OCI-M2 (cell line): Measurements from ENCODE around the gene MS4A14.
"Not testable (repeated sequence)": the region's sequence is repeated elsewhere in the genome, so short reads cannot be mapped to it uniquely, and the experiment has no call there.

ENCODE experiments used
- DNase-seq: peaks from one replicate; lab custom pipeline; 2025; ENCODE audit not compliant: unreplicated experiment; lab: John Stamatoyannopoulos, UW

Gene MS4A14

DNA sequence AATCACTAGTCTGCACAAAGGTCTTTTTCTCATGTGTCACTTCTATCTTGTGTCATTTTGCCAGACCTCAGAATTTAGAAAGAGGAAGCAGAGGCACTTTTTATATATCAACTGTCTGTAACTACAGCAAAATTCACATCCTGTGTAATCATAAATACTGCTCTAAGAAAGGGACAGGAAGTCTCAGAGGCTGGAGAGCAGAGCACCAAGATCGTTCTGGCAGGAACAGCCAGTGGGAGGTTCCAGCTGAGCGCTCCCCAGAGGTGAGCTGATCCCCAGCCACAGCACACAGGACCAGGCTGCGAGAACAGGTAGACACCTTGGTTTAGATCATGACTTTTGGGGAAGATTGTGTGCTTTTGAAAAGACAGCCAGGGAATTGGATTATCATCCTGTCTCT is 17.9 kb upstream of the MS4A14 start, which contains the start of gene MS4A7:
Gene MS4A7, plus strand, starts transcription at position 179 of the 400 bp plus-strand sequence. CDS start 4,610 bp downstream, outside the sequence.
- DNase-seq: no peak

GRCh38 chr11:60389279-60389910 is 6.9 kb upstream of the MS4A14 start:
- DNase-seq: no peak

GRCh38 chr11:60390419-60390818 is 5.8 kb upstream of the MS4A14 start:
- no peak for DNase-seq

GRCh38 chr11:60392361-60392760 is 3.9 kb upstream of the MS4A14 start:
- DNase-seq: no peak

DNA sequence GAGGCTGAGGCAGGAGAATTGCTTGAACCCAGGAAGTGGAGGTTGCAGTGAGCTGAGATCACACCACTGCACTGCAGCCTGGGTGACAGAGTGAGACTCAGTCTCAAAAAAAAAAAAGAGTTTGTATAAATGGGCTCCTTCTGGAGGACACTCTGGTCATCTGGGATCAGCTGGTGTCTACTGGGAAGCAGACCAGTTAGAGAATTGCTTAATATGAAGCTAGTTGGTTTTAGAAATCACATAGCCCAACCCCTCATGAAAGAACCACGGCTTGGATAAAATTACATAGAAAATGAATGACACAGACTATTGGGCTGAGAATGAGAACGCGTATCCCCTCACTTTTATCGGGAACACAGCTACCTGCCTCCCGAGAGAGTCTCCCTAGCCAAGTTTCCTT is 3.2 kb upstream of the MS4A14 start:
- no peak for DNase-seq

- no peak for DNase-seq
Observed at GRCh38 chr11:60394666-60395380, 1.4 kb upstream of the MS4A14 start.

GRCh38 chr11:60396799-60397198 is 540 bp downstream of the MS4A14 start:
- no peak for DNase-seq

DNA sequence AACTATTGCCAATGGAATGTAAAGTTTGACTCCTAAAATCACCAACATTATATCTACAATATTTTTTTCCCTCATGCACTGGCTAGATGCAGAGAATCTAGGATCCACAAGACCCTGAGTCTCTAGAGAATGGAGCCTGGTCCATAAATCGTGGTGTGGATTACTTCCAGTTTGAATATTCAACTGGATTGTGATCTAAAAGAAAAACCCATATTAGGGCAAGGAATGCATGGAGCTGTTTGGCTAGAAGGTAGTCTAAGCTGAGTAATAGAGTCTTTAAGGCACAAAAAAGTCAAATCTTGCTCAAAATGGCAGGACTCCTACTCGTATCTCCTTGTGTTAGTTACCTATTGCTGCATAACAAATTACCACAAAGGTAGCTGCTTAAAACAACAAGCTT is 23.8 kb downstream of the MS4A14 start:
- DNase-seq: no peak

DNA sequence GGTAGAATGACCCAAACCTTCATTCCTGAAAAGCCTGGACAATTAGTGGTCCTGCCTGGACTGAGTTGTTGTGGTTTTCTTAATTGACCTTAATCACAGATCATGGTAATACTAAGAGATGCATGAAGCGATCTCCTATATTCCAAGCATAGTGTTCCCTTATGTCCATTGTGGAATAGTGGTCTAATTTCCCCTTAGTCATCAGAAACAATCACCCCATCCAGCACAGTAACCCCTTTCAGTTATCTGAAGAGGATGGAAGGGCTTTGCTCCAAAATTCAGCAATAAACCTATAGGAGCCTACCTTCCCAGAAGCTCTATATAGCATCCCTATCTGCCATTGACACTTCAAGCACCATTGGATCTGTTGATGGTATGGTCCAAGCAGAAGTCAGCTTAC is 26.4 kb downstream of the MS4A14 start:
- no peak for DNase-seq

- no peak for DNase-seq
Observed at GRCh38 chr11:60428517-60428916, 32.3 kb downstream of the MS4A14 start.

DNA sequence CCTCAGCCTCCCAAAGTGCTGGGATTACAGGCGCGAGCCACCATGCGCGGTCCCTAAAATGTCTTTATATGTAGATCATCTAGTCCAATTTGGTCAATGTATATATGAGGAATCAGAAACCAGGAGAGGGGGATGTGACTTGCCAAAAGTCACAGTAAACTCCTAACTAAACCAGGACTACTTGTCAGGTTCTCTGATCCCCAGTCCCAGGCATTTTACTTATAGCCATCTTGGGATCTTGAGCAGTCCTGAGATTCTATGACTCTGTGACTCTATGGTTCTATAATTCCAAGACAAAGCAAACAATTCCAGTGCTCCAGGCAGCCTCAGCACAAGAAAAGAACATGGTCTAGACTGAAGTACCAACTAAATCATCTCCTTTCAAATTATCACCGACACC is 33.0 kb downstream of the MS4A14 start, which contains the start of gene MS4A5:
Gene MS4A5, plus strand, starts transcription at position 301 of the 400 bp plus-strand sequence. CDS start 103 bp downstream, outside the sequence.
- no peak for DNase-seq

GRCh38 chr11:60431251-60431650 is 35.0 kb downstream of the MS4A14 start:
- DNase-seq: no peak

- DNase-seq: no peak
Observed at GRCh38 chr11:60433401-60433800, 37.1 kb downstream of the MS4A14 start.

DNA sequence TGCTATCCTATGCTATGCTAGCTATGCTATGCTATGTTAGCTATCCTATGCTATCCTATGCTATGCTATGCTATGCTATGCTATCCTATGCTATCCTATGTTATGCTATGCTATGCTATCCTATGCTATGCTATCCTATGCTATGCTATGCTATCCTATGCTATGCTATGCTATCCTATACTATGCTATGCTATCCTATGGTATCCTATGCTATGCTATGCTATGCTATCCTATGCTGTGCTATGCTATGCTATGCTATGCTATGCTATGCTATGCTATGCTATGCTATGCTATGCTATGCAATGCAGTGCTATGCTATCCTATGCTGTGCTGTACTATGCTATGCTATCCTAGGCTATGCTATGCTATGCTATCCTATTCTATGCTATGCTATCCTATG is 50.8 kb downstream of the MS4A14 start:
- DNase-seq: no peak

- DNase-seq: no peak
Observed at GRCh38 chr11:60447846-60448245, 51.6 kb downstream of the MS4A14 start.

GRCh38 chr11:60451185-60451584 is 54.9 kb downstream of the MS4A14 start:
- DNase-seq: not testable (repeated sequence)

GRCh38 chr11:60454212-60454611 is 58.0 kb downstream of the MS4A14 start:
- DNase-seq: no peak

GRCh38 chr11:60455531-60456042 is 59.3 kb downstream of the MS4A14 start, which contains the start of gene MS4A1:
Gene MS4A1, plus strand, starts transcription at chr11:60455847. Its CDS starts 6,528 bp downstream, at chr11:60462375.
- no peak for DNase-seq

DNA sequence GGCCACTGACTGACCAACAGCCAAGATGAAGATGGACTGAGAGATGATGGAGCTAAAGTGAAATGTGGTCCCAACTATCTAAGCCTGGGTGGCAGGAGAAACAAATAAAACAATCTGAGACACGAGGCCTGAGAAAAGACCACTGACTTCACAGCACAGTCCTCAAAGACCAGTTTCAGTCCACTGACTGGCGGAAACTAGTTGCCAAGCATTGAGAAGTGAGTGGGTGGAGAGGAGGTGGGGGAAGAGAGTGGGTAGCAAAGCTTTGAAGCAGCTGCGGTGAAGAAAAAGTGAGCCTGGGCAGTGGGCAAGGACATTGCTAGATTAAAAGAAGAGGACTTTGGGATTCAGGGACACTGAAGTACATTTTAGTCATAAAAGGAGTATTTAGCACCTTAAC is 61.3 kb downstream of the MS4A14 start:
- DNase-seq: no peak

DNA sequence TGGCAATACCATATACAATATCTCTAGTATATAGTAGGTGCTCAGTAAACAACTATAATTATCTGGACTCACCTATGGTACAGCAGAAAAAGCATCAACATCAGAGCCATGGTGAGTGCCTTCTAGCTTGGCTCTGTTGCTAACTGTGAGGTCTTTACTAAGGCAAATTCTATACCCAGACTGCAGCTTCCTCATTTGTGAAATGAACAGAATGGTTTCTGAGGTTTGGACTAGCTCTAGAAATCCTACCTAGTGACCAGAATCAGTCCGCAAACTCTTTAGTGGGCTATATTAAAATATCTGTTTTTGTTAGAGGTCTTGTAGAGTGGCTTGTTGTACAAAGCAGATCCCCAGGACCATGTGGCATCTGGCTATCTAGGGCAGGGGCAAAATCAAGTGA is 63.1 kb downstream of the MS4A14 start:
- no peak for DNase-seq
